Endothelial cell of umbilical vein (primary cell): ENCODE data around the gene HOXD10. TPM values are rescaled to one million over a fixed set of nuclear protein-coding genes. Genes with fewer than 3 reads are reported as not detected.

ENCODE experiments used
- BruUV-seq: library from RNA; stranded (reverse); fragments of 400-500 nt; replicated peaks from 2 replicates; lab custom pipeline; 2021; lab: Mats Ljungman, UMichigan
- CTCF ChIA-PET: fragments of 300-600, 350-600 bp; sonication (Branson Sonifier 250); formaldehyde crosslinking; loops from one replicate; lab custom pipeline; 2021; ENCODE audit warnings: antibody characterized with exemption, inconsistent platforms; lab: Charles Lee
- POLR2A ChIA-PET: fragments of 300-600, 350-600 bp; sonication (Branson Sonifier 250); formaldehyde crosslinking; loops from one replicate; lab custom pipeline; 2021; ENCODE audit warnings: antibody characterized with exemption, inconsistent platforms; lab: Charles Lee
- DNase-seq: peaks from one replicate; pipeline ENCODE4 v3.0.0-alpha.2; 2011; ENCODE audit warnings: low read depth, low spot score
- FAIRE-seq: peaks from 2 replicates; lab custom pipeline; 2011; peaks lifted over from hg19 to GRCh38; lab: Jason Lieb, UNC
- H2AFZ ChIP-seq: 2 replicates; pipeline ENCODE4 v1.6.0; 2012; ENCODE audit warnings: low read depth, low read length, control low read depth, inconsistent platforms
- H3K27ac ChIP-seq: 2 replicates; pipeline ENCODE4 v1.5.1; 2011; ENCODE audit warnings: low read depth, mild to moderate bottlenecking, control low read depth, low read length, moderate library complexity; ENCODE audit not compliant: insufficient read depth
- H3K27me3 ChIP-seq, 2 experiments: 2 replicates each; pipeline versions ENCODE4 v1.6.0 to v1.6.1; 2011; ENCODE audit warnings: low read length in 2 of 2, mixed read lengths in 1 of 2; ENCODE audit not compliant: control insufficient read depth in 2 of 2, insufficient read depth in 2 of 2
- H3K36me3 ChIP-seq, 2 experiments: 2 replicates in 1 of 2; 3 replicates in 1 of 2; pipeline ENCODE4 v1.5.1; 2011; ENCODE audit warnings: low read length in 2 of 2, mild to moderate bottlenecking in 1 of 2, moderate library complexity in 1 of 2; ENCODE audit not compliant: control insufficient read depth in 2 of 2, insufficient read depth in 2 of 2; ENCODE audit errors: extremely low read depth in 1 of 2
- H3K4me1 ChIP-seq: 3 replicates; pipeline ENCODE4 v1.5.1; 2011; ENCODE audit warnings: mild to moderate bottlenecking, low read length; ENCODE audit not compliant: control insufficient read depth, insufficient read depth; ENCODE audit errors: extremely low read depth
- H3K4me2 ChIP-seq: 2 replicates; pipeline ENCODE4 v1.6.1; 2011; ENCODE audit warnings: low read length, control low read depth, mixed read lengths; ENCODE audit not compliant: insufficient read depth
- H3K4me3 ChIP-seq, 3 experiments: fragments of 200-600 bp in 1 of 3; sonication (generic), shearing (Covaris generic) in 1 of 3; replicated peaks in 1 of 3; 2 replicates each; pipeline ENCODE4 v1.5.1; 2011 to 2016; ENCODE audit warnings: control low read depth in 3 of 3, low read length in 3 of 3, mild to moderate bottlenecking in 2 of 3, inconsistent platforms in 1 of 3, low read depth in 1 of 3, moderate library complexity in 1 of 3; ENCODE audit not compliant: insufficient read depth in 1 of 3
- H3K79me2 ChIP-seq: 2 replicates; pipeline ENCODE4 v1.6.0; 2012; ENCODE audit warnings: low read length, inconsistent platforms; ENCODE audit not compliant: control insufficient read depth, insufficient read depth
- H3K9ac ChIP-seq: replicated peaks from 2 replicates; pipeline ENCODE3; 2011; ENCODE audit warnings: low read length, control low read depth; ENCODE audit not compliant: insufficient read depth; ENCODE audit errors: extremely low read depth
- H3K9me1 ChIP-seq: replicated peaks from 3 replicates; pipeline ENCODE4 v1.6.0; 2011; ENCODE audit warnings: mild to moderate bottlenecking, low read length; ENCODE audit not compliant: control insufficient read depth, insufficient read depth; ENCODE audit errors: extremely low read depth
- H3K9me3 ChIP-seq: replicated peaks from 2 replicates; pipeline ENCODE4 v1.5.1; 2012; ENCODE audit warnings: low read length, inconsistent platforms; ENCODE audit not compliant: control insufficient read depth, insufficient read depth
- H4K20me1 ChIP-seq: replicated peaks from 2 replicates; pipeline ENCODE3; 2011; ENCODE audit warnings: mild to moderate bottlenecking, low read length; ENCODE audit not compliant: control insufficient read depth, insufficient read depth; ENCODE audit errors: extremely low read depth
- EZH2 ChIP-seq: IDR thresholded peaks from 2 replicates; pipeline ENCODE4 v1.6.1; 2012; ENCODE audit warnings: borderline replicate concordance, low read depth, mild to moderate bottlenecking, moderate library complexity, low read length, inconsistent platforms; ENCODE audit not compliant: severe bottlenecking
- POLR2AphosphoS5 ChIP-seq: IDR thresholded peaks from 2 replicates; pipeline ENCODE4 v1.6.1; 2012; ENCODE audit warnings: low read depth, mild to moderate bottlenecking, control low read depth, low read length, moderate library complexity; ENCODE audit not compliant: insufficient read depth
- dilution Hi-C: fragments of 300-500 bp; cut with MboI; formaldehyde crosslinking; loops from one replicate; pipeline ENCODE4 v1.15.0; 2019; ENCODE audit warnings: low sequenced_read_pairs; ENCODE audit not compliant: extremely low pct_ligation_motif_present
- intact Hi-C: fragments of 100-400 bp; cut with micrococcal nuclease; formaldehyde crosslinking; loops from one replicate; pipeline ENCODE4 v1.10.0; 2022
- polyA plus RNA-seq, 4 experiments: library from polyadenylated mRNA; depleted of rRNA in 3 of 4; stranded (reverse) in 3 of 4; unstranded in 1 of 4; fragments of >200 nt; gene quantifications; 2 replicates each; pipeline versions ENCODE4 v1.2.1 to v1.2.3, GENCODE V29; 2011 to 2012; ENCODE audit warnings: missing spikeins in 1 of 4
- total RNA-seq: library from RNA; stranded (reverse); gene quantifications from 2 replicates; pipeline ENCODE4 v1.2.3, GENCODE V29; 2021
- TF ChIP-seq, protein P1 (sequence below): IDR thresholded peaks from 2 replicates; pipeline ENCODE4 v1.6.1; 2011; ENCODE audit not compliant: insufficient read depth, insufficient read length

HOXD10 gene
- total and polyA plus RNA-seq, 2 donors (not counting 3 experiments of a cell fraction or from before 2014, with no cell fraction given) = not detected

DNA sequence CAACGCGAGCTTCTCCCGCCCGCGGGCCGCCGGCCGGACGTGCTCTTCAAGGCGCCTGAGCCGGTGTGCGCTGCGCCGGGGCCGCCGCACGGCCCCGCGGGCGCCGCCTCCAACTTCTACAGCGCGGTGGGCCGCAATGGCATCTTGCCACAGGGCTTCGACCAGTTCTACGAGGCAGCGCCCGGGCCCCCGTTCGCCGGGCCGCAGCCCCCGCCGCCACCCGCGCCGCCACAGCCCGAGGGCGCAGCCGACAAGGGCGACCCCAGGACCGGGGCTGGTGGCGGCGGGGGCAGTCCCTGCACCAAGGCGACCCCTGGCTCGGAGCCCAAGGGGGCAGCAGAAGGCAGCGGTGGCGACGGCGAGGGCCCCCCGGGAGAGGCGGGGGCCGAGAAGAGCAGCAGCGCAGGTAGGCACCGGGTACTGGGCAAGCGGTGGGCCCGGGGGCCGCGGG lies 8.8 kb upstream of the HOXD10 start:
- no peak overlapping the region for H3K4me2 ChIP-seq
- ChIA-PET POLR2A (no interaction called here), CTCF (interaction anchor here (1.9 kb wide), 1 partner anchor 10 kb away, joined by 7 read pairs; no protein-coding TSS in a partner anchor)
- H3K9ac ChIP-seq = no peak overlapping the region
- H3K4me3 ChIP-seq = no peak overlapping the region
- no TSS peak for BruUV-seq
- intact Hi-C loops = no loop called here
- no peaks in the 10 kb centered on the region for H3K79me2 ChIP-seq
- FAIRE-seq (no peak), DNase-seq (no peak)
- H3K9me3 ChIP-seq = no peaks in the 10 kb centered on the region
- H3K9me1 ChIP-seq = no peaks in the 10 kb centered on the region
- peaks cover 84 to 96% of the 10 kb centered on the region in 2 experiments for H3K27me3 ChIP-seq
- H3K27ac ChIP-seq = no peak overlapping the region
- H4K20me1 ChIP-seq = no peaks in the 10 kb centered on the region
- dilution Hi-C loops = no loop called here
- no peaks in the 10 kb centered on the region for H3K4me1 ChIP-seq
- H3K36me3 ChIP-seq = no peaks in the 10 kb centered on the region
- no peak for TF ChIP-seq POLR2AphosphoS5
- peak; percentile 80 for TF ChIP-seq EZH2
- no peak overlapping the region for H2AFZ ChIP-seq

DNA sequence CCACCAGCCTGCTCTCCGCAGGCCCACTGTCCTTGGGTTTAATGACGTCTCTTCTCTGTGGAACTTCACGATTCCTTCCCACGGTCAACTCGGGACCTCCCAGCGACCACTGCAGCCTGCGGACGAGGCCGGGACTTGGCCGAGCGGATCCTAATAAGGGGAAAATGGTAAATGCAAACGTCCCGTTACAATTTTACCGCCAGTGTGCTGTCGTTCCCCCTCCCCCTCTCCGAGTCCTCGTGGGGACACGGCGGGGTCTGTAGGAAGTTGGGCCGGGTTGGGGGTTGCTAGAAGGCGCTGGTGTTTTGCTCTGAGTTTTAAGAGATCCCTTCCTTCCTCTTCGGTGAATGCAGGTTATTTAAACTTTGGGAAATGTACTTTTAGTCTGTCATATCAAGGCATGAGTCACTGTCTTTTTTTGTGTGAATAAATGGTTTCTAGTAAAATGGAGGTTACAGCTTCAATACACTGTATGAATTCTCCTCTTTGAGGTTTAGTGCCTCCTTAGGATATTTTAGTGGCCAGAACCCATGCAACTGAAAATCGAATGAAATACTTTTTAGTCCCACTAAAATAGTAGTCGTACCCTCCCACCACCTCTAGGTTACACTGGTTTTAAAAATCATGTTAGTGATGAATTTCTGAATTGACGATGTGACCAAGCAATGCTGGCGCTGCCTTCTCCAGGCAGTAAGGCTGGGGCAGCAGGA lies 7.2 kb upstream of the HOXD10 start:
- FAIRE-seq = no peak
- Histone ChIP-seq H2AFZ (no peak overlapping the region), H3K4me1 (no peaks in the 10 kb centered on the region), H4K20me1 (no peaks in the 10 kb centered on the region), H3K27ac (no peak overlapping the region), H3K4me2 (no peak overlapping the region), H3K9me3 (no peaks in the 10 kb centered on the region), H3K36me3 (no peaks in the 10 kb centered on the region), H3K9me1 (no peaks in the 10 kb centered on the region), H3K9ac (no peak overlapping the region), H3K79me2 (no peaks in the 10 kb centered on the region), H3K27me3 (peaks cover 83 to 96% of the 10 kb centered on the region in 2 experiments), H3K4me3 (no peak overlapping the region)
- BruUV-seq = no TSS peak
- CTCF ChIA-PET = interaction anchor here (0.7 to 4.3 kb wide), 4 partner anchors 545 to 1410 kb away, joined by 3 to 15 read pairs (median 5); no protein-coding TSS in a partner anchor
- dilution Hi-C loops = no loop called here
- intact Hi-C loops = no loop called here
- DNase-seq = no peak
- POLR2A ChIA-PET = no interaction called here
- TF ChIP-seq EZH2 = peak; percentile 91
- TF ChIP-seq, protein P1, sequence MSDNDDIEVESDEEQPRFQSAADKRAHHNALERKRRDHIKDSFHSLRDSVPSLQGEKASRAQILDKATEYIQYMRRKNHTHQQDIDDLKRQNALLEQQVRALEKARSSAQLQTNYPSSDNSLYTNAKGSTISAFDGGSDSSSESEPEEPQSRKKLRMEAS = no peak
